HepG2 (cell line): ENCODE results near the gene SCAMP3. TPM values are rescaled to one million over a fixed set of nuclear protein-coding genes. Genes with fewer than 3 reads are reported as not detected.

Experiments
- ARNTL ChIP-seq: sonication (generic); formaldehyde crosslinking; IDR thresholded peaks from 2 replicates; pipeline ENCODE4 v1.4.0; 2020; ENCODE audit warnings: mild to moderate bottlenecking, missing genetic modification reagents
- CBX5 ChIP-seq: sonication (generic); formaldehyde crosslinking; IDR thresholded peaks from 2 replicates; pipeline ENCODE4 v1.4.0; 2020; ENCODE audit warnings: missing genetic modification reagents, borderline replicate concordance
- CHD2 ChIP-seq: IDR thresholded peaks from 2 replicates; pipeline ENCODE4 v1.6.1; 2011; ENCODE audit warnings: low read depth, low read length, improper control_type of control experiment
- DR1 ChIP-seq: sonication (generic); formaldehyde crosslinking; IDR thresholded peaks from 2 replicates; pipeline ENCODE4 v1.8.0; 2021; ENCODE audit warnings: mild to moderate bottlenecking, missing genetic modification reagents, inconsistent platforms
- ELF1 ChIP-seq: sonication (generic); formaldehyde crosslinking; IDR thresholded peaks from 2 replicates; pipeline ENCODE4 v1.4.0; 2020; ENCODE audit warnings: missing genetic modification reagents
- HOXD1 ChIP-seq: sonication (generic); formaldehyde crosslinking; IDR thresholded peaks from 2 replicates; pipeline ENCODE4 v1.5.0; 2020; ENCODE audit warnings: missing genetic modification reagents
- POGZ ChIP-seq: sonication (generic); formaldehyde crosslinking; IDR thresholded peaks from 2 replicates; pipeline ENCODE4 v1.4.0; 2020; ENCODE audit warnings: mild to moderate bottlenecking, missing genetic modification reagents
- SP1 ChIP-seq, 2 experiments: fragments of 450-650 bp in 1 of 2; sonication (generic) in 1 of 2; formaldehyde crosslinking in 1 of 2; IDR thresholded peaks; 2 replicates each; pipeline versions ENCODE4 v1.4.0 to v1.6.1; 2016 to 2020; ENCODE audit warnings: missing genetic modification reagents in 1 of 2
- SP5 ChIP-seq: IDR thresholded peaks from 2 replicates; pipeline ENCODE4 v1.6.1; 2016; ENCODE audit warnings: low read depth, borderline replicate concordance
- TAF1 ChIP-seq: sonication (generic); formaldehyde crosslinking; IDR thresholded peaks from 2 replicates; pipeline ENCODE4 v1.4.0; 2020; ENCODE audit warnings: missing genetic modification reagents
- TGIF2 ChIP-seq: IDR thresholded peaks from 2 replicates; pipeline ENCODE4 v1.6.1; 2016; ENCODE audit warnings: control low read depth, missing compliant biosample characterization
- ZBED4 ChIP-seq: sonication (generic); formaldehyde crosslinking; IDR thresholded peaks from 2 replicates; pipeline ENCODE4 v1.4.0; 2020; ENCODE audit warnings: missing genetic modification reagents, borderline replicate concordance
- ZBTB3 ChIP-seq: sonication (generic); formaldehyde crosslinking; IDR thresholded peaks from 2 replicates; pipeline ENCODE4 v1.4.0; 2020; ENCODE audit warnings: low read depth, mild to moderate bottlenecking, moderate library complexity, missing genetic modification reagents, borderline replicate concordance
- ZNF235 ChIP-seq: sonication (generic); formaldehyde crosslinking; IDR thresholded peaks from 2 replicates; pipeline ENCODE4 v1.8.1; 2023; ENCODE audit warnings: mild to moderate bottlenecking, missing genetic modification reagents, borderline replicate concordance
- polyA plus RNA-seq, 8 experiments: library from polyadenylated mRNA; depleted of rRNA in 3 of 8; stranded (reverse) in 7 of 8; unstranded in 1 of 8; fragments of >200 nt; fragmentation: Illumina TruSeq in 4 of 8; extraction: Trizol in 4 of 8; gene quantifications; 2 replicates each; pipeline versions ENCODE4 v1.2.1 to v1.2.3, GENCODE V29; 2011 to 2016; ENCODE audit warnings: low read depth in 4 of 8, missing spikeins in 1 of 8, mixed read lengths in 1 of 8; ENCODE audit not compliant: insufficient read depth in 1 of 8
- total RNA-seq, 5 experiments: library from RNA; depleted of rRNA; stranded (reverse); fragments of >200 nt; fragmentation: Illumina TruSeq; extraction: Trizol; gene quantifications; 2 replicates each; pipeline ENCODE4 v1.2.3, GENCODE V29; 2016; ENCODE audit warnings: low read depth in 1 of 5
- TF ChIP-seq, protein P1 (sequence below): sonication (generic); formaldehyde crosslinking; IDR thresholded peaks from 2 replicates; pipeline ENCODE4 v1.4.0; 2020; ENCODE audit warnings: missing genetic modification reagents
- TF ChIP-seq, protein P2 (sequence below): sonication (generic); formaldehyde crosslinking; IDR thresholded peaks from 2 replicates; pipeline ENCODE4 v1.5.1; 2020; ENCODE audit warnings: missing genetic modification reagents, mild to moderate bottlenecking, borderline replicate concordance
- TF ChIP-seq, protein P3 (sequence below): sonication (generic); formaldehyde crosslinking; IDR thresholded peaks from 2 replicates; pipeline ENCODE4 v1.4.0; 2020; ENCODE audit warnings: missing genetic modification reagents

Gene SCAMP3
- total and polyA plus RNA-seq, 2 of the 13 experiments (the other 11 are each of a cell fraction or from before 2014, with no cell fraction given): 46.8 to 83.3 TPM

- TF ChIP-seq, protein P1, sequence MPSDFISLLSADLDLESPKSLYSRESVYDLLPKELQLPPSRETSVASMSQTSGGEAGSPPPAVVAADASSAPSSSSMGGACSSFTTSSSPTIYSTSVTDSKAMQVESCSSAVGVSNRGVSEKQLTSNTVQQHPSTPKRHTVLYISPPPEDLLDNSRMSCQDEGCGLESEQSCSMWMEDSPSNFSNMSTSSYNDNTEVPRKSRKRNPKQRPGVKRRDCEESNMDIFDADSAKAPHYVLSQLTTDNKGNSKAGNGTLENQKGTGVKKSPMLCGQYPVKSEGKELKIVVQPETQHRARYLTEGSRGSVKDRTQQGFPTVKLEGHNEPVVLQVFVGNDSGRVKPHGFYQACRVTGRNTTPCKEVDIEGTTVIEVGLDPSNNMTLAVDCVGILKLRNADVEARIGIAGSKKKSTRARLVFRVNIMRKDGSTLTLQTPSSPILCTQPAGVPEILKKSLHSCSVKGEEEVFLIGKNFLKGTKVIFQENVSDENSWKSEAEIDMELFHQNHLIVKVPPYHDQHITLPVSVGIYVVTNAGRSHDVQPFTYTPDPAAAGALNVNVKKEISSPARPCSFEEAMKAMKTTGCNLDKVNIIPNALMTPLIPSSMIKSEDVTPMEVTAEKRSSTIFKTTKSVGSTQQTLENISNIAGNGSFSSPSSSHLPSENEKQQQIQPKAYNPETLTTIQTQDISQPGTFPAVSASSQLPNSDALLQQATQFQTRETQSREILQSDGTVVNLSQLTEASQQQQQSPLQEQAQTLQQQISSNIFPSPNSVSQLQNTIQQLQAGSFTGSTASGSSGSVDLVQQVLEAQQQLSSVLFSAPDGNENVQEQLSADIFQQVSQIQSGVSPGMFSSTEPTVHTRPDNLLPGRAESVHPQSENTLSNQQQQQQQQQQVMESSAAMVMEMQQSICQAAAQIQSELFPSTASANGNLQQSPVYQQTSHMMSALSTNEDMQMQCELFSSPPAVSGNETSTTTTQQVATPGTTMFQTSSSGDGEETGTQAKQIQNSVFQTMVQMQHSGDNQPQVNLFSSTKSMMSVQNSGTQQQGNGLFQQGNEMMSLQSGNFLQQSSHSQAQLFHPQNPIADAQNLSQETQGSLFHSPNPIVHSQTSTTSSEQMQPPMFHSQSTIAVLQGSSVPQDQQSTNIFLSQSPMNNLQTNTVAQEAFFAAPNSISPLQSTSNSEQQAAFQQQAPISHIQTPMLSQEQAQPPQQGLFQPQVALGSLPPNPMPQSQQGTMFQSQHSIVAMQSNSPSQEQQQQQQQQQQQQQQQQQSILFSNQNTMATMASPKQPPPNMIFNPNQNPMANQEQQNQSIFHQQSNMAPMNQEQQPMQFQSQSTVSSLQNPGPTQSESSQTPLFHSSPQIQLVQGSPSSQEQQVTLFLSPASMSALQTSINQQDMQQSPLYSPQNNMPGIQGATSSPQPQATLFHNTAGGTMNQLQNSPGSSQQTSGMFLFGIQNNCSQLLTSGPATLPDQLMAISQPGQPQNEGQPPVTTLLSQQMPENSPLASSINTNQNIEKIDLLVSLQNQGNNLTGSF: 0 out of 2 replicates have a peak, but pooled peaks have one; percentile 56
- TF ChIP-seq SP1 (IDR thresholded peaks at IDR 0.05) (no peak), SP1 (CRISPR knock-in tag; IDR thresholded peaks at IDR 0.05) (peak; percentile 22; the same call in 1 of the 2 replicates), SP5 (CRISPR knock-in tag) (peak; percentile 46; the same call in 1 of the 2 replicates), DR1 (CRISPR knock-in tag) (no peak), TAF1 (CRISPR knock-in tag) (peak; percentile 64), ARNTL (CRISPR knock-in tag) (peak; percentile 56; the same call in 1 of the 2 replicates), POGZ (CRISPR knock-in tag) (0 out of 2 replicates have a peak, but pooled peaks have one; percentile 33), CBX5 (CRISPR knock-in tag) (0 out of 2 replicates have a peak, but pooled peaks have one; percentile 39), ZNF235 (no peak), ZBTB3 (CRISPR knock-in tag) (0 out of 2 replicates have a peak, but pooled peaks have one; percentile 31), ELF1 (CRISPR knock-in tag) (peak; percentile 69; the same call in 1 of the 2 replicates), TGIF2 (no peak), CHD2 (0 out of 2 replicates have a peak, but pooled peaks have one; percentile 50), ZBED4 (CRISPR knock-in tag) (peak; percentile 32; the same call in 1 of the 2 replicates), HOXD1 (CRISPR knock-in tag) (peak; percentile 73)
- TF ChIP-seq, protein P2, sequence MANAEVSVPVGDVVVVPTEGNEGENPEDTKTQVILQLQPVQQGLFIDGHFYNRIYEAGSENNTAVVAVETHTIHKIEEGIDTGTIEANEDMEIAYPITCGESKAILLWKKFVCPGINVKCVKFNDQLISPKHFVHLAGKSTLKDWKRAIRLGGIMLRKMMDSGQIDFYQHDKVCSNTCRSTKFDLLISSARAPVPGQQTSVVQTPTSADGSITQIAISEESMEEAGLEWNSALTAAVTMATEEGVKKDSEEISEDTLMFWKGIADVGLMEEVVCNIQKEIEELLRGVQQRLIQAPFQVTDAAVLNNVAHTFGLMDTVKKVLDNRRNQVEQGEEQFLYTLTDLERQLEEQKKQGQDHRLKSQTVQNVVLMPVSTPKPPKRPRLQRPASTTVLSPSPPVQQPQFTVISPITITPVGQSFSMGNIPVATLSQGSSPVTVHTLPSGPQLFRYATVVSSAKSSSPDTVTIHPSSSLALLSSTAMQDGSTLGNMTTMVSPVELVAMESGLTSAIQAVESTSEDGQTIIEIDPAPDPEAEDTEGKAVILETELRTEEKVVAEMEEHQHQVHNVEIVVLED (CRISPR knock-in tag): peak; percentile 79
- TF ChIP-seq, protein P3, sequence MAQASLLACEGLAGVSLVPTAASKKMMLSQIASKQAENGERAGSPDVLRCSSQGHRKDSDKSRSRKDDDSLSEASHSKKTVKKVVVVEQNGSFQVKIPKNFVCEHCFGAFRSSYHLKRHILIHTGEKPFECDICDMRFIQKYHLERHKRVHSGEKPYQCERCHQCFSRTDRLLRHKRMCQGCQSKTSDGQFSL (CRISPR knock-in tag): peak; percentile 52; the same call in 1 of the 2 replicates
Measured at GRCh38 chr1:155255243-155256007, 6.7 kb downstream of the SCAMP3 start, which contains the start of gene ENTREP3 (continued).
